GM18507 (cell line): ENCODE results near the gene TRAK1.

Experiments used
- DNase-seq: peaks from one replicate; pipeline ENCODE4 v3.0.0; 2011; ENCODE audit warnings: low read depth; ENCODE audit not compliant: insufficient read length; ENCODE audit errors: extremely low spot score
- FAIRE-seq: peaks from 2 replicates; lab custom pipeline; 2011; peaks lifted over from hg19 to GRCh38; lab: Jason Lieb, UNC

The TRAK1 gene

DNA sequence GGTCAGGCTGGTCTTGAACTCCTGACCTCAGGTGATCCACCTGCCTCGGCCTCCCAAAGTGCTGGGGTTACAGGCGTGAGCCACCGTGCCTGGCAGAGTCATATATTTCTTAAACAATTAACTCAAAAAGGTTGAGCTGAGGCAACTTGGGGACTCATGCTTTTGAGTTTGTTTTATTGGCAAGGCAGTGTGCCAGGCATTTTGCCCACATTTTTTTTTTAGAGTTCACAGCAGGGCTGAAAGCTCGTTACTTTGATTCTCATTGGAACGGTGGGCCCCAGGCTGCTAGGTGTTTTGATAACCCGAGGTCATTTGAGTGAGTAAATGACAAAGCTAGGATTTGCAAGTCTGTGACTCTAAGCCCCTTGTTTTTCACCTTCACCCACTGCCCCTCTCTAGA lies 98.6 kb downstream of the TRAK1 start:
- DNase-seq = no peak
- FAIRE-seq = no peak

DNA sequence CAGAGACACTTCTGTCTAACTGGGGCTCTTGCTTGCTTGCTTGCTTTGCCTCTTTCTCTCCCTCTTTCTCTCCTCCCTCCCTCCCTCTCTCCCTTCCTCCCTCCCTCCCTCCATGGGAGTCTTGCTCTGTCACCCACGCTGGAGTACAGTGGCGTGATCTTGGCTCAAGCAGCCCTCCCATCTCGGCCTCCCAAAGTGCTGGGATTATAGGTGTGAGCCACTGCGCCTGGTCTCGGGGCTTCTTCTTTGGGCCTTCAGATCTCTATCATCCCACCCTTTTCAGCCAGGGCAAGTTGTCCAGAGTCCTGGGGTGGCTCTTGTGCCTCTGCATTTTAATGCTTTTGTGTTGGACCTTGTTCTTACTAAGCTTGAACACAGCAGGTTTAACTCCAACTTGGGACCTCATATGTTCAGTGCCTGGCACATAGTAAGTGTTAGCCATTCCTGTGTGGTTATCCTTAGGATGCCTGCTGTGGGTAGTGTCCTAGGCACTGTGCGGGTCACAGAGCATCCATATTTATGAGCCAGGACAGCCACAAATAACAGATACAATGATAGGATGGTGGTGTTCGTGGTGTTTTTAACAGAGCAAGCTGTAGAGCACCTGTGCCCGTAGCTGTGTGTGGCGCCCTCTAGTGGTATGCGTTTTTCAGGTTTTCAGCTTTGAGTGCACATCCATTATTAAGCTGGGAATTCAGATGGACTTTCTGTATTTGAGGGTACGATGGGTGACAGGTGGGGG lies 99.7 kb downstream of the TRAK1 start:
- DNase-seq (no peak), FAIRE-seq (peak; percentile 78)

DNA sequence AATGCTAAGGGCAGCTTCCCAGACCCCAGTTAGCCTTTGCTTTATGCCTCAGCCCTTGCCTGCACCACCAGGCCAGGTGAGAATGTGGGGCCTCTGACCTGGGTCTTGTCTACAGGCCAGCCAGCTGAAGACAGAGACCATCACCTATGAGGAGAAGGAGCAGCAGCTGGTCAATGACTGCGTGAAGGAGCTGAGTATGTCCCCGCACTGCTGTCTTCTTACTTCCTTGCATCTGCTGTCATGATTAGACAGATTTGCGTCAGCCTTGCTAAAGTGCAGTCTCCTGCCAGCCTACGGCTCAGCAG lies 100.2 kb downstream of the TRAK1 start:
- no peak for DNase-seq

DNA sequence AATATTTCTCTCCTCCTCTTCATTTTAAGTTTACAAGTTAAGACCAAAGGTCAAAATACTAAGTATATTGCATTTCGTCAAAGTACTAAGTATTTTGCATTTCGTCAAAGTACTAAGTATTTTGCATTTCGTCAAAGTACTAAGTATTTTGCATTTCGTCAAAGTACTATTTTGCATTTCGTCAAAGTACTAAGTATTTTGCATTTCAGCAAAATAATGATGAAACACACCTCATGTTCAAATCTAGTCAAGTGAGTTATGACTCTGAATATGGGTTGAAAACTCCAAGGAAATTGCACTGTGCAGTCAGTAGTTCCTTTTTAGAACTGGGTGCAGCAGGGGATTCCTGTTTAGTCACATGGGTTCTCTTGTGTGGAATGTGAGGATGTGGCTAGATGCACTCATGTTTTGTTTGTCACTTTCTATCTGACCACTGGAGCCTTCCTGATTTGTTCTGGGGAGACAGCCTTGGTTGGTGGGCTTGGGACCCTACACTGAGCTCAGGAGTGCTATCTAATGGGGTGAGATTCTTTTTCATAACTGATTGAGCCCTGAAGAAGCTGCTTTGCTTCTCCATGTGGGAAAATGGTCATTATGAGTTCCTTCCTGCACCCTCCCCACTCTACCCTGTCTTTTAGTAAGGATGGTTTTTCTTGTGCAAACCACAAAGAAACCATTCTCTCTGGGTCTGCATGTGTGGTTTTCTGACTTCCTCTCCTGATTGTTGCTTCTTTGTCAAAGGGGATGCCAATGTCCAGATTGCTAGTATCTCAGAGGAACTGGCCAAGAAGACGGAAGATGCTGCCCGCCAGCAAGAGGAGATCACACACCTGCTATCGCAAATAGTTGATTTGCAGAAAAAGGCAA lies 101.4 kb downstream of the TRAK1 start:
- peak; percentile 89 for FAIRE-seq

More for the DNA sequence above, 100.2 kb downstream of the TRAK1 start:
- FAIRE-seq = no peak

DNA sequence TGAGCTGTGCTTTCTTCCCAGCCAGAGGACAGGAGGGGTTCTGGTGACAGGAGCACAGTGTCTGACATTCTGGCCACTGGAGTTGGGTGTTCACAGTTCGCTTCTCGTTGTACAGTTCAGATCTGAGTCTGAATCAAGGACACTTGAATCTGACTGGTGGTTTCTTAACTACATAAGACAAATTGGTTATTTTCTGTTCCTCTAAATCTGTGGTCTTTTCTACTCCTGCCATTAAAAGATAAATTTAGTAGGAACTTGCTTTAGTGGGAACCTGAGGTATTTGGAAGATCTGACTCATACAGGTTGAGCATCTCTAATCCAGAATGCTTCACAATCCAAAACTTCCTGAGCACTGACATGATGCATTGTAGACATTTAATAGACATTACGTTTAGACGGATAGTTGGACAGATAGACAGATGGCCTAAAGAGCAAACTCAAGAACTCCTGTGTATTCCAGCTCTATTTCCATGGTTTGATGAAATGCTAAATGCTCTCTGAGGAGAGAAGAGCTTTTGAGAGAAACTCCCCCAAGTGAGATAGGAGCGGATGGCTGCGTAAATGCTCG lies 103.9 kb downstream of the TRAK1 start:
- DNase-seq (no peak), FAIRE-seq (peak; percentile 78)

More for the DNA sequence above, 101.4 kb downstream of the TRAK1 start:
- DNase-seq = no peak

DNA sequence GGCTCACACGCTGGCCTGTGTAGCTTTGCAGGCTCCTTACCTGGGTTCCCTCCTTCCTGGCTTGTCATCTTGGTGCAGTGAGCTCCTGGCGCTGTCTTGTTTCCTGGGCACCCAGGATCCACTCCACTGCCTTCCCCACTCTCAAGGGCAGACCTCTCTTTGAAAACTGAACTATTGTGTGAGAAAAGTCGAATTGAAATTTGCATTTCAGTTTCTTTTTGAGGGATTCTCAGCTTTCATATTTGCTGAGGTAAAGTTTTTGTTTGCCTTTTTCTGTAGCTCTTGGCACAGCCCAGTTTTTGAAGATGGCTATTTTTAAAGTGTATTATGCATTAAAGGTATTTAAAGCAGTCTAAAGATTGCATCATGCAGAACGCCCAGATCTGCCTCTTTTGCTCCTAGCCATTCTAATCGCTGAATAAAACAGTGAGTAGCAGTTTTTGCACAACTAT lies 104.7 kb downstream of the TRAK1 start:
- FAIRE-seq = peak; percentile 97
- DNase-seq = peak; percentile 36

DNA sequence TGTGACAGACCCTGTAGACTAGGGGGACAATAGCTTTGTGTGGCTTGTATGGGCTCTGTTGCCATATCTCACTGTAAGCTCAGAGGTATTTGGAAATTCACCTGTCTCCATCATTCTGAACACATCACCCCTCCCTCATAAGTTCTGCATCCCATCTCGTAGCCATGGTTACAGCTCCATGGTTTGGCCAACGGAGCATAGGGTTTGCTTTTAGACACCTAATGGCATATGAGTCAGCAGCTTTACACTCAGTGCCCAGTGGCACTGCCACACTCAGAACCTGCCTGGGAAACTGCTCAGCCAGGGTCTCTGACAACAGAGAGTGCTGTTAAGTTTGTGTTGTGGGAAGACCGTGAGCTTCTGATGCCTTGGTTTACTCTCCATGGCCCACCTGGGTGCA lies 107.6 kb downstream of the TRAK1 start:
- DNase-seq (no peak), FAIRE-seq (no peak)

DNA sequence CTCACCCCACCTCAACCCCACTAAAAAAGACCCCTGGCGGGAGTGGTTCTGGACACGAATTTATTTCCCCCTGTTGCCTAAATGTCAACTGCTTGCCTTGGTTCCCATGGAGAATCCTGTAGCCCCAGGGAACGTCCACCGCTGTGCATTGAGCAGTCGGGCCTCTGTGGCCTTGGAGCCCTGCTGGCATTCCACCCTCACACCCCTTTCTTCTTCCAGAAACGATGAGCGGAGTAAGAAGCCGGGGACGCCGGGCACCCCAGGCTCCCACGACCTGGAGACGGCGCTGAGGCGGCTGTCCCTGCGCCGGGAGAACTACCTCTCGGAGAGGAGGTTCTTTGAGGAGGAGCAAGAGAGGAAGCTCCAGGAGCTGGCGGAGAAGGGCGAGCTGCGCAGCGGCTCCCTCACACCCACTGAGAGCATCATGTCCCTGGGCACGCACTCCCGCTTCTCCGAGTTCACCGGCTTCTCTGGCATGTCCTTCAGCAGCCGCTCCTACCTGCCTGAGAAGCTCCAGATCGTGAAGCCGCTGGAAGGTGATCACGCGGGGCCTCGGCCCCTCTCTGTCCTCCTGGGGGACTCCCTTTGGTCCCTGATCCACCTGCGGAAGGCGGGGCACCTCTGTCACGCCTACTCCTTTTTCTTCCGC lies 111.2 kb downstream of the TRAK1 start:
- FAIRE-seq = no peak

DNA sequence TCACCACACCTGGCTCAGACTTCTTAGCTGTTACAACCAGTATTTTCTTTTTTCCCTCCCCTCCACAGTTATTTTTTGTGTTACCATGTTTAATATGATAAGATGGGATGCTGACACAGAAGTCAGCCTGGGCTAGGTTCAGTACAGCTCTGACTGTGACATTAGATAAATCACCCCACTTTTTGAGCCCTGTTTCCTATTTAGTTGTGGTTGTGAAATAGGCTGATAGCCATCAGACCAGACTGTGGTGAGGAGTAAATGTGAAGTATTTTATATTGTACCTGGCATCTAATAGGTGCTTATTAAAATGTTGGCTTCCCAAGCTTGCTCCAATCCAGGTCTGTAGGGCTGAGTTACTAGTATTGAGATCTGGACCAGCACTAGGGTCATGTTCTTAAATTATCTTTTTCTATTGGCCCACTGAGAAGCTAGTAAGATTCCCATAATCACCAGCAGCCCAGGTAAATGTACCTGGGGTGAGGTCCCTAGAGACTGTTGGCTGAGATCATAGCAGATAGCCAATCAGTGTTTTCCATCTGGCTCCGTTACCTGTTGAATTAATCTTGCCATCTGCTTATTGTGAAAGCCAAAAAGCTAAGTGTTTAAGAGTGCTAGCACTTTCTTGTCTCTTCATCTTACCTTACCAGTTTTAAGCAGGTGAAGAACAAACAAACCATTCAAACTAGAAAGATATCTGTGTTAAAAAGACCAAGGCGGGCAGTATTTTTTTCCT lies 113.9 kb downstream of the TRAK1 start:
- FAIRE-seq = no peak
- no peak for DNase-seq

More for the DNA sequence above, 111.2 kb downstream of the TRAK1 start:
- no peak for DNase-seq

DNA sequence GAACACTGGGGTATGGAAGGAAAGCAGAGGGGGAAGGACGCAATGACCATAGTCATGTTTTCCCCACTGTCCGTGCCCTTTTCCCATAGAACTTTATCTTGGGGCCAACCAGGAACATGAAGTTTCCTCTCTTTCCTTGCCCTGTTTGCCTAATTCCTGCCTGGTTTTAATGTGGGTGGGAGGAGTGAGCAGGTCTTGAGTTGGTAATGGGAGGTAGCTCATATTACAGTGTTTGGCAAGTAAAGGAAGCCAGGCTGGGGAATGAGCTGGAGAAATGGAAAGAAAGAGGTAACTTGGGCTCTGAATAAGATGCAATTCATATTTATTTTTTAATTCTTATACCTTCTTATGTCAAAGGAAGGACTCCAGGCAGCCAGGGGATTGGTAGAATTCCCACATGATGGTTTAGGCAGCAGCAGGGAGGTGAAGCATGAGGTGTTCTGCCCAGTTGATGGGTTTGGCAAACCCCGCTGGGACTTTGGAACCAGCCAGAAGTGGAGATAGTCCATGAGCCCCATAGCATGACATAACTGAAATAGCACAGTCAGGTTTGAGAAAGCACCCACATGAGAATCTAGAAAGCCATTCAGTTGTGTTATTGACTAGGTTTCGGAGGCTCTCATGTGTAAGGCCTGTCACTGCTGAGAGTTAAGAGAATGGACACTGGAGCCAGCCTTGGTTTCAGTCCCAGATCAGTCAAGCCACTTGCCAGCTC lies 114.8 kb downstream of the TRAK1 start:
- DNase-seq = no peak
- FAIRE-seq = peak; percentile 72

DNA sequence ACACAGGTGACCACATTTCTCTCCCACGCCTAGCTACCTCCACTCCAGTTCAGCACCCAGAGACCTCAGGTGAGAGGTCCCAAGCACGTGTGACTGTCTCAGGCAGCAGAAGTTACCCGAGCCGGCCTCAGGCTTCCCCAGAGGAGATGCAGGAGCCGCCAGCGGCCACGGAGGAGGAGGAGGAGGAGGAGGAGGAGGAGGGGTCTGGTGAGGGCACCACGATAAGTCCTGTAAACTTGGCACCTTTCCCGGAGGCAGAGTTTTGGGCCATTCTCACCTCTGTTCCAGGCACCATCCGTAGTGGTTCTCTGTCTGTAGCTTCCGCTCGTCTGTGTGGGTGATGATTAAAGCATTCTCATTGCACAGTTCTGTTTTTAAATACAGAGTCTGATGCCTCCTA lies 118.8 kb downstream of the TRAK1 start:
- FAIRE-seq (no peak), DNase-seq (no peak)

DNA sequence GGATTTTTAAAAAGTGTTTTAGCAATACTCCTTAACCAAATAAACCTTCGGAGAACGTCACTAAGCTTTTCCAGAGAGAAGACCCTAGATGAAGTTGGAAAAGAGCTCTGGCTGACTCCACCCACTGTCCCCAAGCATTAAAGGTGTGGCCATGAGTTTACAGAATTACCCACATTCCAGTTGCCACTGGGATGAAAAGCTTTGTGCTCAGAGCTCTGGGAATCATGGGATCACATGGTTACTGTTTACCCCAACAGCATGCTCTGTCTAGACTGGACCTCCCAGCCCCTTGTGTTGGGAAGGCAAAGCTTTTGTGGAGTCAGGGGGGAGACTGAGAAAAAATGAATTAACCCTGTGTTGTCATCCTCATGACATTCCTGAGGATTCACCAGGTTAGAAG lies 119.6 kb downstream of the TRAK1 start:
- DNase-seq (no peak), FAIRE-seq (no peak)

DNA sequence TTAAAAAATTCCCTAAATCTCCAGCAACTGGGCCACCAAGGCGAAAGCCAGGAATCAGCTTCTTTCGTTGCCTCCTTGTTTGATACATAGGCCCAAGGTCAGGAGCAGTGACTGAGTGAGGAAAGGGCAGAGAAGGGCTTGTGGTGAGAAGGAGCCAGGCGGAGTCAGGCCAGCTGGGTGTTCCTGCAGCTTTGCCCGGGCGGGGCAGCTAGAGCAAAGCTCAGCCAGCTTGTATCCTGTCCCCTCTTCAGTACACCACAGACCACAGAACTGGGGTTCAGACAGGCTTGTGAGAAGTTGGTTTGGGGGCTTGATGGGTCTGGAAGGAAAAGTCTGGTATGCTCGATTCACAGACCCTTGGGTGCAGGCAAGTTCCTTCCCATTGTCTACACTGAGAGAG lies 122.3 kb downstream of the TRAK1 start:
- DNase-seq (no peak), FAIRE-seq (peak; percentile 54)

DNA sequence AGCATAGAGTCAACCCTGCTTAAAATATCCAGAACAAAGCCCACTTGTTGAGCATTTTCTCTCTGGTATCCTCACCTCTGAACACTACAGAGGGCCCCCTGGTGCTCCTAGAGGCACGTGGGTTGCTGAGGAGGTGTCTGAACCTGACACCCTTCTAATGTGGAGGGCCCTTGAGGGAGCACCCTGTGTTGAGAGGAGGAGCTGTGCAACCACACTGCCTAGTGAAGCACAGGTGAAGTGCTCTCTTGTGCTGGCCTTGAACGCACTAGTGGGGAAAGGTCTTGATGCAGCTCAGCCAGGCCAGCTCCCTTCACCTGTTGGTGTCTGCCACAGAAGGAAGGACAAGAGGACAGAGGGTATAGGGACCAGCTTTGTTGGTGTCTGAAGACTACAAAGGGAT lies 122.9 kb downstream of the TRAK1 start:
- no peak for FAIRE-seq

DNA sequence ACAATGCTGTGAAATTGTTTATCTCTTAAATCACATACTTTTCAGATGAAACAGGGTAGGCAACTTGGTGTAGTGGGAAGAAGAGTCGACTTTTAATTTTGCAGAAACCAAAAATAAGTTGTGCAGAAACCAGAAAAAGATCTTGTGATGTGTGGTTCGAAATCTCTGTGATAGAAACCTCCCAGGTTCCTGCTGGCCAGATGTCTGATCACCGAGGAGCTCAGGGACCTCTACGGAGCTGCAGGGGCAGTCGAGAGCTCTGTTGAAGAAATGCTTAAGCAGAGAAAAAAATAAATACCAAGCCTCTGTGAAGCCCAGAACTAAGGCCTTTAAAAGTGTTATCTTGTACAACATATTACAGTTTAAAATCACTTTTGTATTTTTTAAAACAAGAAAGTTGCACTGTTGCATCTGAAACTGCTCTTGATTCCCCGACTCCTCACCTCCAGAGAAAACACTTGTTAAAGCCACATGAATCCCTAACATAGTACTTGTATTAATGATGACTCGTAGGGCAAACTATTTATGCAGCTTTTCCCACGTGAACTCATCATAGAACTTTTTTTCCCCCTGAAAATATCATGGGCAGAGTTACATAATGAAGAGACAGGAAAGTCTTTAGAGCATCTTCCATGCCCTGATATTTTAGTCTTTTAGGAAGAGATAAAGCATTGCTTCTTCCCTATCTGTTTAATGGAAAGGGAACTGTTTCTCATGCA lies 123.6 kb downstream of the TRAK1 start:
- DNase-seq = no peak
- FAIRE-seq = peak; percentile 80

More for the DNA sequence above, 122.9 kb downstream of the TRAK1 start:
- DNase-seq = no peak

DNA sequence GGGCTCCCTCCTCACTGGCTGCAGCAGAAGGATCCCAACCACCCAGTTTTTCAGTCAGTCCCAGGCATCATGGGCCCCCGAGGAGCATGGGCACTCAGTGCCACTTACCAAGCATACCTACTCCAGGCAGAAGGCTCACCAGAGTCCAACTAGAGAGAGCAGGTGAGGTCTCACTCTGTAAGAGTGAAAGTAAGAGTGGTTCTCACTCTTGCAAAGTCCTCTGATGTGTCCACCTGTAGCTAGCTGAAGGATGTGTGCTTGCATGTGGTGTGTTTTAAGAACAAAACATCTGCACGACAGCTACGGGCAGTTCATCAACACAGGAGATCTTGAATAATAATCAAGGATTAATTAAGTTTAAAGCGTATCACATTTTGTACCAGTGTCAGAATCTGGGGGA lies 125.1 kb downstream of the TRAK1 start:
- FAIRE-seq = peak; percentile 90
- no peak for DNase-seq

DNA sequence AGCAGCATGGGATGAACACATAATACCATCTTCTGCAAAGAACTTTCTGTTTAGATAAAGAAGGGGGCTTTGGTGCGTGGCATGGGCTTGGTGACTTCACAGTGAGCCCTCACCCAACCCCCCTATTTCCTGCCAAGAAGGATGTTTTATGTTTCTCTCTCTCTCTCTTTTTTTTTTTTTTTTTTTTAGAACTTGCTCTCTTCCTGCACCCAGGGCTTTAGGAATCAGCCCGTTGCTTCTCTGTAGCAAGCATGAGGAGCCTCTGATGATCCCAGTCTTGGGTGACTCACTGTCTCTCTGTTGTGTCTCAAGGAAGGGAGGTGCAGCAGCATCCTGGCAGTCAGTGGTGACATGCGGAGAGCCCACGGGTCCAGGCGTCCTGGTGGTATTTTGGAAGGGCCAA lies 125.8 kb downstream of the TRAK1 start:
- DNase-seq = no peak
- FAIRE-seq = no peak

DNA sequence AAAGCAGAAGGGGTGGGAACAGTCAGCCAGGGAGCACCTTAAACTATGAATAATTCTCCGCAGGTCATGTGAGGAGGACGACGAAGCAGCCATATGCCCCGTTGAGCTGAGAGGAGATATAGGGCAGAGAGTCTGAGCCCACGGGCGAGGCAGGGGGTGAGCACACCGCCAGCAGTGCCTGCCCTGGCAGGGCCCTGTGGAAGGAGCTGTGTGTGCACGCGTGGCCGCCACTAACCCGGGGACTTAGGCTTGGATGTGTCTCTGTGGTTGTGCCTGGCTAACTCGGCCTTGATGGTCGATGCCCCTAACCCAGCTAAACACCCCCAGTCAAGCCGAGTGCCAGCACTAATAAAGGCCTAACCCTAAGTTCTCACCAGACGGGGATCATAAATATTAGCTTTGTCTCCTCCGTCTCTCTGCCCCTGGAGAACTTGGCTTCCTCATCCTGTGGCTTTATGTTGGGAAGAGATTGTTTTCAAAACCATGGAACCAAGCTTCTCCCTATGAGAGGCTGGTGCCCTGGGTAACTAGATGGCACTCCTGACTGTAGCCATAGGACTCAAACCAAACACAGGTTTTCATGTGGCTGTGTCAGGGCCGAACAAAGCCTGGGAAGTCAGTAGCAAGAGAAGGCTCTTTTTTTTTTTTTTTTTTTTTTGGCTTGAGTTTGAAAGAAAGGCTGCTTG lies 129.4 kb downstream of the TRAK1 start:
- DNase-seq (no peak), FAIRE-seq (no peak)
